Measurements from ENCODE around the gene MAX.

DNA sequence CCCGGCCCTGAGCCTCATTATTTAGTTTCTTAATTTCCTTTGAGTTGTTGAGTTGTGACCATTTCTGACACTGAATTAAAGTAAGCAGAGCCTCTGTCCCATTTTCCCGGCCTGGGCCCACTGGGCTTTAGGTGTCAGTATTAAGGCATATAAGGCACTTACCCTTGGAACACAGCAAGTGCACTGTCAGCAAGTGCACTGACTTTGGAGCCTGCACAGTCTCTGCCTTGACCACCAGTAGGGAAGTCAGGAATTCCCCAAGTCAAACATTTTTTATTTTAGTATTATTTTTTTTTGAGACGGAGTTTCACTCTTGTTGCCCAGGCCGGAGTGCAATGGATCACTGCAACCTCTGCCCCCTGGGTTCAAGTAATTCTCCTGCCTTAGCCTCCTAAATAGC is 56.6 kb downstream of the MAX start:
- TF ChIP-seq, protein P1, sequence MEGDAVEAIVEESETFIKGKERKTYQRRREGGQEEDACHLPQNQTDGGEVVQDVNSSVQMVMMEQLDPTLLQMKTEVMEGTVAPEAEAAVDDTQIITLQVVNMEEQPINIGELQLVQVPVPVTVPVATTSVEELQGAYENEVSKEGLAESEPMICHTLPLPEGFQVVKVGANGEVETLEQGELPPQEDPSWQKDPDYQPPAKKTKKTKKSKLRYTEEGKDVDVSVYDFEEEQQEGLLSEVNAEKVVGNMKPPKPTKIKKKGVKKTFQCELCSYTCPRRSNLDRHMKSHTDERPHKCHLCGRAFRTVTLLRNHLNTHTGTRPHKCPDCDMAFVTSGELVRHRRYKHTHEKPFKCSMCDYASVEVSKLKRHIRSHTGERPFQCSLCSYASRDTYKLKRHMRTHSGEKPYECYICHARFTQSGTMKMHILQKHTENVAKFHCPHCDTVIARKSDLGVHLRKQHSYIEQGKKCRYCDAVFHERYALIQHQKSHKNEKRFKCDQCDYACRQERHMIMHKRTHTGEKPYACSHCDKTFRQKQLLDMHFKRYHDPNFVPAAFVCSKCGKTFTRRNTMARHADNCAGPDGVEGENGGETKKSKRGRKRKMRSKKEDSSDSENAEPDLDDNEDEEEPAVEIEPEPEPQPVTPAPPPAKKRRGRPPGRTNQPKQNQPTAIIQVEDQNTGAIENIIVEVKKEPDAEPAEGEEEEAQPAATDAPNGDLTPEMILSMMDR (IDR thresholded peaks at IDR 0.05) = no peak
- TF ChIP-seq EP300 (IDR thresholded peaks at IDR 0.05) = no peak
- no peak for TF ChIP-seq POLR2A (IDR thresholded peaks at IDR 0.05)
- no peak for TF ChIP-seq POLR2AphosphoS5 (IDR thresholded peaks at IDR 0.05)

Data from upper lobe of left lung (tissue), 4 donors.